NCI-H82 treated with DMSO at 0.1 percent for 48 hours (cell line): ENCODE measurements around the gene NCAPH2.

Experiments used
- DNase-seq: peaks from one replicate; lab custom pipeline; 2025; ENCODE audit not compliant: unreplicated experiment; lab: John Stamatoyannopoulos, UW

Gene NCAPH2

DNA sequence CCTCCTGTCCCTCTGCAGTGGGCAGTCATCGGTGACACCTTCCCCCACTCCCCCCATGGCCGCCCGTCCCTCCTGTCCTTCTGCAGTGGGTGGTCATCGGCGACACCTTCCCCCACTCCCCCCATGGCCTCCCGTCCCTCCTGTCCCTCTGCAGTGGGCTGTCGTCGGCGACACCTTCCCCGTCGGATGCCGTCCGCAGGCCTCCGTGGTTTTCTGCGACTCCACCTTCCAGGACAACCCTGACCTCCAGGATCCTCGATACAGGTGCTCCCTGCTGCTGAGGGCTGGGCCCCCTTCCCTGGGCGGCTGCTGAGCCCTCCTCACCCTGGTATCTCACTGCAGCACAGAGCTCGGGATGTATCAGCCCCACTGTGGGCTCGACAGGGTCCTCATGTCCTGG, 19.1 kb upstream of the NCAPH2 start:
- DNase-seq = no peak

DNA sequence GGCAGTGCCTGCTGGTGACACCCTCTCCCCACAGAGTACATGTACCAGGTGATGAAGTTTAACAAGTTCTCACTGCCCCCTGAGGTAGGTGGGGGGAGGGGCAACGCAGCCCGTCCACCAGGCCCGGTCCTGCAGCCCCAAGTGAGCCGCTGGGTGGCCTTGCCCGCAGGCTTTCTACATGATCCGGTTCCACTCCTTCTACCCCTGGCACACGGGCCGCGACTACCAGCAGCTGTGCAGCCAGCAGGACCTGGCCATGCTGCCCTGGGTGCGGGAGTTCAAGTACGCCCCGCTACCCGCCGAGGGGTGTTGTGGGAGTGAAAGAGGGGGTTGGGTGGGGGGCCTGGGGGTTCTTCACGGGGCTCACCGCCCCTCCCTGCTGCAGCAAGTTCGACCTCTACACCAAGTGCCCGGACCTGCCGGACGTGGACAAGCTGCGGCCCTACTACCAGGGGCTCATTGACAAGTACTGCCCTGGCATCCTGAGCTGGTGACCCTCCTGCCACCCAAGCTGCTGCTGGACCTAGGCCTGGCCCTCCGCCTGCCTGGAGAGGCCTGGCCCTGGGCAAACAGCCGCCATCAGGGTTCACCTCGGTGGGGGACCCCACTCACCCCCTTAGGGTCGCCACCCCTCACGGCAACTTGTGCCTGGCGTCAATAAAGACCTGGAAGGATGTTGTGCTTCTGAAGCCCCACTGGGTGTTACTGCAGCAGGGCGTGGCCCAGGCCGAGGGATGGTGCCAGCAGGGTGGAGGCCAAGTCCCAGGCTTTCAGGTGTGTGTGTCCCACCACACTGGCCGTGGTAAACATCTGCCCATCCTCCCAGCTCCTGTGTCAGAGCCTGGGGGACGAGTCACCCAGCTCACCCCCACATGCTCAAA, 18.4 kb upstream of the NCAPH2 start:
- no peak for DNase-seq

DNA sequence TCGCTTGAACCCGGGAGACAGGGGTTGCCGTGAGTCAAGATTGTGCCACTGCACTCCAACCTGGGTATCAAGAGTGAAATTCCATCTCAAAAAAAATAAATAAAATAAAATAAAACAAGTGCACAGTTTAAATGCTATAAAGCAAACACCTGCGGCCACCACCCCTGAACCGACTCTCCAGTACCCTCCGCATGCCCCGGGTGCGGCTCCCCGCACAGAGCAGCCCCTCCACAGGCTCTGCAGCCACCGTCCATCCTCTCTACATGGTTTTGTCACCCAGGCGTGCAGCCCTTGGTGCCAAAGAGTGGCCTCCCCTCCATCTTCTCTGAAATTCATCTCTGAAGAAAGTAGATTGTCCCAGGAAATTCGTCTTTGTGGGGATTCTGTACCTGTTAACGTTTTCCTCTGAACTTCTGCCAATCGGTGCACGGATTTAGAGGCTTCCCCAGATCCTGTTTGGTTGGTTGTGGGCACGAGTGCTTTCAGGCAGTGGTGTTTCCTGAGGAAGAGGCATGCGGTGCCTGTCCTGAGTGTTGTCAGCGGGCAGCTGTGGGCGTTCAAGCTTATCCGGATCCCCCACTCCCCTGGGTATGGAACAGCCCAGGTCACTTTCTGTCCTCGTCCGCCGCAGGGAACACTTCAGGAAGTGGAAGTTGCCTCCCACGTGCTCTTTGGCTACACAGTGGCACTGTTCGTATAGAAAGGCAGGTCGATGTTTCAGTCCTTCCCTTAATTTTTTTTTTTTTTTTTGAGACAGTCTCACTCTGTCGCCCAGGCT, 17.3 kb upstream of the NCAPH2 start:
- no peak for DNase-seq

DNA sequence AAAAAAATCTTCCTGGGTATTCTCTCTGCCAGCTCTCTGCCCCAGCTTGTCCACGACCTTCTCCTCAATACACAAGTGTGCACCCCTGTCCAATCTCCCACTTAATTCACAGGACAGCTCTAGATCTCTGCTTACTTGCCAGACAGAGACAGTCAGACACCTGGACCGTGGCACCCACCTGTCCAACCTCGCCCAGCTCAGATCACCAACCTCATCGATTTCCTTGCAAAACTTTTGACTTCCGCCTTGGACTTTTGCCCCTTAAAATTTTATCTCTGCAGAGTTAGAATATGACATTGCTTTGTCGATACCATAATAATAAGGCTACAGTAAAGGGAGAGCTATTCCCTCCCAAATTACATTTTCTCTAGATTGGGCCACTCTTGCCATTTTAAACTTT, 10.9 kb upstream of the NCAPH2 start:
- DNase-seq = no peak

DNA sequence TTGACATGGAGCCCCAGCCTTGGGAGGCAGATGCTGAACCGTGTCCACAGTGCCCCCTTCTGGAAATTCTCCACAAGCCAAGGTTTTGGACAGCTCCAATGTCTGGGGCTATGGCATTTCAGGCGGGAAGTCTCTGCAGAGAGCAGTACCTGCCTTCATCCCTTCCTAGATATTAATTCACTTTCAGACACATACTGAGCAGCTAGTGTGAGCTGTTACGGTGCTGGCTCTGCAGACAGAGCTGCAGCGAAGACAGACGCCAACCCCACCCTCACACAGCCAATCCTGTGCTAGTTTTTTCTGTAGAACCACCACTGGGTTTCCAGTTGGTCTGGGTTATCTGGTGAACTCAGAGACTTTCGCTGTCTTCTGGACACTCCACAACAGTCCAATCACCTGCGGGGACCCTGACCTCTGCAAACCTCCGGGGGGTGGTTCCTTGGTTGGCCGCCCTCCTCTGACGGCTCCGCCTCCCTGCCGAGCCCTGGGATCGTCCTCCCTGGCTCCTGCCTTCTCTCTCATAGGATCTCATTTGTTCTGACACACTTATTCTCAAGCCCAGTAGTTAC, 9.6 kb upstream of the NCAPH2 start:
- DNase-seq = peak; percentile 29

DNA sequence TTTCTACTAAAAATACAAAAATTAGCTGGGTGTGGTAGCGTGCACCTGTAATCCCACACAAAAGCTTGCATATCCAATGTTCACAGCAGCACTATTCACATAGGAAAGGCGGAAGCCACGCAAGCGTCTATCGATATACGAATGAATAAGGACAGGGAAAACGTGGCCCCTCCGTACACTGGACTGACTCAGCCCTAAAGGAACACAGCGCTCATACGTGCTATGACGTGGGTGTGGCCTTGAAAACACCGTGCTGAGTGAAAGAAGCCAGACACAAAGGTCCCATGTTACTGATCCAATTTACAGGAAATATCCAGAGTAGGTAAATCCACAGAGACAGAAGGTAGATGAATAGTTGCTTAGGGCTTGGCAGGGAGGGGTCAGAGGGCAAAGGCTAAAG, 7.6 kb upstream of the NCAPH2 start:
- DNase-seq = no peak

DNA sequence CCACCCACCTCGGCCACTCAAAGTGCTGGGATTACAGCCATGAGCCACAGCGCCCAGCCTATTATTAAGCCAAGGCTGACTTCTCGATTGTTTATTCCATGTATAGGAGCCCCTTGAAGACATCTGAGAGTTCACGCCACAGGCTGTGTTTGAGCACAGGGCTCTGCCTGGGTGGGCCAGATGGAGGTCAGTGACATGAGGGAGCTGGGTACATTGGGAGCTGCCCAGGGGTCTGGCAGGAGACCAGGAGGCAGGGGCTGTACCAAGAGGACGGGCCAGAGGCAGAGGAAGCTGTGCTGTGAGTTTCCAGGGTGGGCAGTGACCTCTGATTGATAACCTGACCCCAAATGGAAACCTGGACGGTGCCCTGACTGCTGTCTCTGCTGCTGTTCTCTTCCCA, 5.9 kb upstream of the NCAPH2 start:
- no peak for DNase-seq

DNA sequence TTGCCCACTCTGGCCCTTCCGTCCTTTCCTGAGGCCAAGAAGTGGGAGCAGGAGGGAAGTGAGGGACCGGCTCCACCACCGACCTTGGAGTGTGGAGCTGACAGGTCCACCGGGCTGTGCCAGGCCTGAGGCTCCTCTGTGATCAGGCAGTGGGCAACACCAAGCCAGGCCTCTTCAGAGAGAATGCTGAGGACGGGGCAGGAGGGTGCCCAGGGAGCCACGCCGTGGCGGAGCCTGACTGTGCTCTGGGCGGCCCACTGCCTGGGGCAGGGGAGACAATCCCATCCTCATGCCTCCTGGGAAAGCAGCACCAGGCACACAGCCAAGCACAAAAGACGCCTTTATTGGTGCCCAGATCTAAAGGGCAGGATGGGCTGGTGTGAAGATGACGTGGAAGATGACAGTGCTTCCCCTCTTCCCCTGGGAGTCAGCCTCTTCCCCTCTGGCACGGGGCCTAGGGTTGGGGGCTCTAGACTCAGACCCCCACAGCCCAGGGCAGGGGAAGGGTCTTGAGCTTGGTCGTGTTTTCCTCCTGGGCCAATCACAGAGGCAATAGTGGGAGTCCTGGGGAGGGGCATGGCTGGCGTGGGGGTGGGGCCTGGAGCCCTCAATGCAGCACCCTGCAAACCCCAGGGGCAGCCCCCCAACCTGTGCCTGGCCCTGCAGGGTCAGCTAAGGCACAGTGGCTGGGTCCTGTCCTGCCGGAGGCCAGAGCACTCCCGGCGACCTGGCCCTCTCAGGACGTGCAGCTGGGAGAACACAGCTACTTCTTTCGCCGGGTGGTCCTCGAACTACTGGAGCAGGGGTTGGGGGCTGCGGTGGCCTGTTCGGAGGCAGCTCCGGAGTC, 5.2 kb upstream of the NCAPH2 start:
- no peak for DNase-seq

DNA sequence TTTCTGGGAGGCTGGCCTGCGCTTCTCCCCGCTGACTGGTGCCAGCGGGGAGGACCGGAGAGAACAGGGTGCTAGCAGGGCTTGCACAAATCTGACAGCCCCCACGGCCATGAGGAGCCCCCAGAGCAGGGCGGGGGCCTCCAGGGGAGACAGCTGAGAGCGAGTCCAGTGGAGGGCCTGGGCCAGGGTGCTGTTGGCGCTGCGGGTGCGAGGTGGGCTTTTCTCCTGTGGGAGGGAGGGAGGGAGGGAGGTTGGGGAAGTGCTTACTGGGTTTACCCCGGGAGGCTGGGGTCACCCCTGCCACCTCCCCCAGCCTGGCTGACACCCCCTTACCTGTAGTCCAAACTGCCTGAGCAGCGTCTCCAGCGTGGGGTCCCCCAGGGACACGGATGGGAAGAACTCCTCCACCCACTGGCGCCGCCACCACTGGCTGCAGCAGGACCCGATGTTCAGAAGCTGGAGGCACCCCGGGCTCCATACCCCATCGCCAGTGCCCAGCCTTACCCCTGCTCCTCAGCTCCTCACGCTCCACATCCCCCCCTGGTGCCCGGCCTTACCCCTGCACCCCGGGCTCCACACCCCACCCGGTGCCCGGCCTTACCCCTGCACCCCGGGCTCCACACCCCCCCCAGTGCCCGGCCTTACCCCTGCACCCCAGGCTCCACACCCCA, 4.4 kb upstream of the NCAPH2 start:
- DNase-seq = no peak

DNA sequence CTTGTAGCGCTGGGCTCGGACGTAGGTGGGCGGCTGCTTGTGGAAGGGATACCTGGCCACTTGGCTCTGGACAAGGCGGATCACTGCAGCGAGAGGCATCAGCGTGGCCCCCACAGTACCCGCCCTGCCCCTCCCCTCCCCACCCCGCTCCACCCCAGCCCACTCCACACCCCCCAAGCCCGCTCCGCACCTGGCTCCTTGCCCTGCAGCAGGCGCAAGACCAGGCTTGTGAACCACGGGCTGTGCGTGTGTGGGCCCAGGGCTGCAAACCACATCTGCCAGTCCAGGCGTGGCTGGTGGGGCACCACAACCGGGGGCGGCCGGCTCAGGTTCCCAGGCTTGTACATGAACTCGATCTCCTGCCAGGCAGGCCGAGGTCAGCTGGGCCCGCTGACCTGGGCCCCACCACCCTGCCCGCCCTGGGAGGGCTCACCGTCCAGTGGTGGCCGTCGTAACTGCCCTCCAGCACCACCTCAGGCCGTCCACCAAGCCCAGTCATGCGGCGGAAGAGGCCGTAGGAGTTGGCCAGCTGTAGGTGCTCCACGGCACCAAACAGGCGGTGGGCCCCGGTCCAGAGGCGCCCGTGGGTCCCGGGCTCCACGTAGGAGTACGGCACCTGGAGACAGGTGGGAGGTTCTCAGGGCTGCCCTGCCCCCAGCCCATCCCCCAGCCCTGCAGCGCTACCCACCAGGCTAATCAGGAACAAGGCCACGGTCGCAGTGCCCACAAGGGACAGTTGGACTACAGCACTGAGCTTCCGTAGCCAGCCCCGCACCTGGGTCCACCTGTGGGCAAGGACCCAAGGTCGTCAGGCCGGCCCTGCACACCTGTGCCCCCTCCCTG, 3.4 kb upstream of the NCAPH2 start:
- no peak for DNase-seq

DNA sequence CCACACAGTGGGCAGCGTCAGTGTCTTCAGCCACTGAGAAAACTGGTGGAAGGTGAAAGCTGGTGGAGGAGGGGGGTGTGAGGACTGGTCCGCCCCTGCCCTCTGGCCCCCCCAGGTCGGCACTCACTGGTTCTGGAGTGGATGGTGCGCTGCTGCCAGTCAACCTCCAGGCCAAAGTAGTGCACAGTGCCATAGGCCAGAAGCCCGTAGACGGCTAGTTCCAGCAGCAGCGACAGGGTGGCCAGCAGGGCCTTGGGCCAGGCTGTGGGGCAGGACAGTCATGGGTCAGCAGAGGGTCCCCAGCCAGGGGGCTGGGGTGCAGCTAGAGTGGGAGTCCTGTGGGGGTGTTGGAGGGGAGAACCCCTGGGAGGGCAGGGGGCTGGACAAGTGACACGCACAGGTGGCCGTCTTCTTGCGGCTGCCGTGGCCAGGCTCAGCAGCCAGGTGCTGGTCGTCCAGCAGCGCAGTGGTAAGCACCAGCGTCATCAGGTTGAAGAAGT, 2.7 kb upstream of the NCAPH2 start:
- no peak for DNase-seq

DNA sequence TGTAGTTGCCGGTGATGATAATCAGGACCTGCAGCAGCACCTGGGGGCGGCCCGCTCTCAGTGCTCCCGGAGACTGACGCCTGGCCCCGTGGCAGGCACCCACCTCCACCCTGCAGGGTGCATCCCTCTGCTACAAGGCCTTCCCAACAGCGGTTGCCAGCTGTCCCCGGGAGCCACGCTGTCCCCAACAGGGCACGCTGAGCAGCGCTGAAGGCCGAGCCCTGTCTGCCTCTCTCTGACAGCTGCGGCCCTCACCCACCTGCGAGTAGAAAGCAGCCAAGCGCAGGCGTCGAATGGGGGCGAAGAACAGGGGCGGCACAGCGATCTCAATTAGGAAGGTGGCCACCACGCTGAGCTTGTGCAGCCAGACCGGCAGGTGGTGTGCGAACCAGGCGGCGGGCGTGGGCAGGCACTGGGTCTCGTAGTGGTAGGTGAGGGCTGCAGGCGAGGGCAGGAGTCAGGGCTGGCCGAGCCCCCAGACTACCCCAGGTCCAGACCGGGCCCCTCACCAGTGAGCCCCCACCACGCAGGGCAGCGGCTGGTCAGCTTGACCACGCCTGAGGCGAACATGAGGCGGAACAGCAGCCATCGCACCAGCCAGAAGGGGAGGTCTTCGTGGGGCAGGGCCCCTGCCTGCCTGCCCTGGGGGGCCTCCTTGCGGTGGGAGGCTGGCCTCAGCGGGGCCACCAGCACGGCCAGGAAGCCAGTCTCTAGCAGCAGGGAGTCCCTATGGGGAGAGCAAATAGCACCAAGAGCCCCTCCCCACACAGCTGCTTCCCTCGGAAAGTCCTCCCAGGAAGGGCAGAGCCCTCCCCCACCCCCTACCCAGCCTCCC, 2.0 kb upstream of the NCAPH2 start:
- DNase-seq = no peak

DNA sequence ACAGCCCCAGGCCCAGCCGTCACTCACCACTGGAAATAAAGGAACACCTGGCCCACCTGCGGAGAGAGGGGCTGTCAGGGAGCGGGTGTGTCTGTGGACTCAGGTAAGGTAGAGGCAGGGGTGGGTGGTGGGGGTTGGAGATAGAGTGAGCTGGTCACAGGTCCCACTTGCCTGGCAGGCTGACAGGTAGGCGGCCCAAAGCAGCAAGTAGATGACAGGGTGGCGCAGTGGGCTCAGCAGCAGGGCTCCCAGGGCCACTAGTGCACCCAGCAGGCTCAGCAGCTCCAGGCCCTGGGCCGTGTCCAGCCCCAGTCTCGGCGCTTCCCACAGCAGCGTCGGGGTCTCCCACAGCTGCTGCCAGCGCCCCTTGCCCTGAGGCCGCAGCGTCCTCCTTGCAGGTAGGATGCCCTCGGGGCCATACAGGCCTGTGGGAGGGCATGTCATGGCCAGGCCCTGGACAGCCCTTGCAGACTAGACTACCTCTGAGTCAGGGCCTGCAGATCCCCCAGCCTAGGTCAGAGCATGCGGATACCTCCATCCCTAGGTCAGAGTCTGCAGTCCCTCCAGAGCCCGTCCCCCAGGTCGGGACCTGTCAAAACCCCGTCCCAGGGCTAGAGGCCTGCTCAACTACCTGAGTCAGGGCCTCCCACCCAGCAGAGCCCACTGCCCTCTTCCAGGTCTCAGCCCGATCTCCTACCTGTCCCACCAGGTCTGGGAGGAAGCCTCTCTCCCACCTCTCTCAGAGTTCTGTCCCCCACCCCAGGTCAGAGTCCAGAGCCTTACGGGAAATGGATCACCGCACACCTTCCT, 1.2 kb upstream of the NCAPH2 start:
- DNase-seq = no peak

DNA sequence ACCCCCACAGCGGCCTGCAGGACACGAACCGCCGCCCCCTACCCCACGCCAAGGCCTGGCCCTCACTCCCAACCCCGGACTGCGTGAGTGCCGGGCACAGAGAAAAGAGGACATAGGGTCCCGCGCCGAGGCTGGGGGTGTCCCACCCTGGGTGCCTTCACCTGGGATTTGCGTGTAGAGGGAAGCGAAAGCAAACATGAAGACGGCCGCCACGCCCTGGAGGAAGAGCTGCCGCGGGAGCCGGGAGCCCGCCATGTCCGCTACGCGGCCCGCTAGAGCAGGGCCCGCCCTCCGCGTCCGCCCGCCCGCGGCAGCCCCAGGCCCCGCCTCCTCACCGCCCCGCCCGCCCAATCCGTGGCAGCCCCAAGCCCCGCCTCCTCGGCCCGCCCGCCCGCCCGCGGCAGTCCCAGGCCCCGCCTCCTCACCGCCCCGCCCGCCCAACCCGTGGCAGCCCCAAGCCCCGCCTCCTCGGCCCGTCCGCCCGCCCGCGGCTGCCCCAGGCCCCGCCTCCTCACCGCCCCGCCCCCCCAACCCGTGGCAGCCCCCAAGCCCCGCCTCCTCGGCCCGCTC, 518 bp upstream of the NCAPH2 start, which contains the start of gene LMF2:
Gene LMF2 (minus strand): TSS at position 282 of the 570 bp plus-strand sequence. CDS start 27 bp downstream, at position 255.
- no peak for DNase-seq

DNA sequence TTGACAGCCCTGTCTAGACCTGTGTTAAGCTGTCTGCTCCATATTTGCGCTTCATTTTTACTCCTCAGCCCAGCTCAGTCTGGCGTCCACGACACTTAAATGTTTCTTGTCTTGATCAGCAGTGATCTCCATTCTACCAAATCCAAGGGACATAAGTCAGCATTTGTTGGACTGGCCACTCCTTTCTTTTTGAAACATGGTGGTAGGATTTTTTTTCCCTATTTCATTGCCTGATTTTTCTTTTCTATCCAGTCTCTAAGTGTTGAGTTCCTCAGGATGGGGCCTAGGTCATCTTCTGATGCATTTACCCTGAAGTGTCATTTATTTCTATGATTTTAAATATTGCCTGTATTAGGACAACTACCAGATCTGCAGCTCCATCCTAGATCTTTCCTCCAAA, 873 bp downstream of the NCAPH2 start:
- no peak for DNase-seq

DNA sequence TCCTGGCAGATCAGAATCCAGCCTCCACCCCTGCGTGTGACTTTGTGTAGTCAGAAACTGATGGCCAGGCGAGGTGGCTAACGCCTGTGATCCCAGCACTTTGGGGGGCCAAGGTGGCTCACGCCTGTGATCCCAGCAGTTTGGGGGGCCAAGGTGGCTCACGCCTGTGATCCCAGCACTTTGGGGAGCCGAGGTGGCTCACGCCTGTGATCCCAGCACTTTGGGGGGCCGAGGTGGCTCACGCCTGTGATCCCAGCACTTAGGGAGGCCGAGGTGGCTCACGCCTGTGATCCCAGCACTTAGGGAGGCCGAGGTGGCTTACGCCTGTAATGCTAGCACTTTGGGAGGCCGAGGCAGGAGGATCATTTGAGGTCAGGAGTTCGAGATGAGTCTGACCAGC, 5.2 kb downstream of the NCAPH2 start:
- no peak for DNase-seq

DNA sequence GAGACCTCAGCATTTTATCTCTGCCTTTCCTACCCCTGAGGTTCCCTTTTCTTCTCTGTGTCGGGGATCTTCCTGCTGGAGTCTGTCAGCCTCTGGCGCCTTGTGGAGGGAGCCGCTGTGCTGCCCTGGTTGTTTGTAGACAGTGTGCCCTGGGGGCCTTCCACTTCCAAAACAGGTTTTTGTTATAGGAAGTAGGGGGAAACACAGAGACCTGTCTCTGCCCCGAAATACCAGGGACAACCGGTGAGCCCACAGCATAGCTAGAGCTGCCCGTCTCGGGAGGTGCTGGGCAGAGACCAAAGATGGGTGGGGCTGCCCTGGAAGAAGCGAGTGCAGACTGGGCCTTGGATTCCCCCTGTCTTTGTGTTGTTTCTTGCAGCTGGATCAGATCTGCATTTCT, 8.0 kb downstream of the NCAPH2 start:
- DNase-seq = no peak
